Naive B cell (primary cell): ENCODE results near the gene SPAG5. TPM values are rescaled to one million over a fixed set of nuclear protein-coding genes. Genes with fewer than 3 reads are reported as not detected.

Source experiments
- ATAC-seq, 2 donors: fragments of 150-1000 bp; cut with Tn5 transposase; 2 replicates each; pipeline ENCODE4 v1.10.0; 2021; ENCODE audit warnings: low read depth in 2 of 2, mild to moderate bottlenecking in 2 of 2, moderate library complexity in 2 of 2
- DNase-seq: peaks from one replicate; pipeline ENCODE4 v3.0.0; 2022
- H3K27ac Mint-ChIP-seq, 6 donors: one replicate each; pipeline ENCODE4 v1.8.0; 2020 to 2022; ENCODE audit warnings: mild to moderate bottlenecking in 6 of 6, mixed read lengths in 6 of 6, moderate library complexity in 5 of 6, inconsistent platforms in 2 of 6
- H3K27me3 Mint-ChIP-seq, 3 donors: one replicate each; pipeline ENCODE4 v1.8.0; 2021 to 2022; ENCODE audit warnings: mixed read lengths in 3 of 3, mild to moderate bottlenecking in 1 of 3
- H3K36me3 Mint-ChIP-seq, 2 donors: one replicate each; pipeline ENCODE4 v1.8.0; 2020 to 2022; ENCODE audit warnings: mixed read lengths in 2 of 2, inconsistent platforms in 1 of 2, mild to moderate bottlenecking in 1 of 2
- H3K4me1 Mint-ChIP-seq, 3 donors: one replicate each; pipeline ENCODE4 v1.8.0; 2020 to 2022; ENCODE audit warnings: mixed read lengths in 3 of 3, inconsistent platforms in 1 of 3, mild to moderate bottlenecking in 1 of 3, moderate library complexity in 1 of 3
- H3K4me3 Mint-ChIP-seq, 8 donors: one replicate each; pipeline ENCODE4 v1.8.0; 2020 to 2022; ENCODE audit warnings: mild to moderate bottlenecking in 8 of 8, mixed read lengths in 8 of 8, moderate library complexity in 8 of 8, inconsistent platforms in 2 of 8
- H3K9me3 Mint-ChIP-seq, 7 donors: one replicate each; pipeline ENCODE4 v1.8.0; 2020 to 2022; ENCODE audit warnings: mixed read lengths in 7 of 7, mild to moderate bottlenecking in 5 of 7, inconsistent platforms in 2 of 7, moderate library complexity in 1 of 7
- polyA plus RNA-seq, 6 donors: library from polyadenylated mRNA; unstranded; fragments of 300-500 nt; fragmentation: Illumina TruSeq; gene quantifications; one replicate each; pipeline ENCODE4 v1.2.3, GENCODE V29; 2021; ENCODE audit warnings: low read depth in 6 of 6

SPAG5 gene
- polyA plus RNA-seq, 6 donors from 2014 or later, result 0.26 to 1.1 (median 0.62) TPM; not detected in 1

GRCh38 chr17:28528327-28529012, 70.4 kb downstream of the SPAG5 start:
- H3K4me3 Mint-ChIP-seq, result no peak overlapping the region
- no peak overlapping the region for H3K27ac Mint-ChIP-seq
- peaks cover 0 to 8% (median 0%) of the 10 kb centered on the region in 3 donors for H3K27me3 Mint-ChIP-seq
- H3K4me1 Mint-ChIP-seq, result peaks cover 0 to 3% (median 3%) of the 10 kb centered on the region in 3 donors
- no peaks in the 10 kb centered on the region for H3K36me3 Mint-ChIP-seq
- DNase-seq (no peak), ATAC-seq (no peak)
- no peaks in the 10 kb centered on the region for H3K9me3 Mint-ChIP-seq

- no peak for ATAC-seq
- no peaks in the 10 kb centered on the region for H3K36me3 Mint-ChIP-seq
- no peak for DNase-seq
- no peak overlapping the region for H3K4me3 Mint-ChIP-seq
- peak overlapping the region in 1 of 6 donors; percentile 28 for H3K27ac Mint-ChIP-seq
- peaks cover 0 to 3% (median 0%) of the 10 kb centered on the region in 3 donors for H3K4me1 Mint-ChIP-seq
- peaks cover 0 to 8% (median 0%) of the 10 kb centered on the region in 3 donors for H3K27me3 Mint-ChIP-seq
- H3K9me3 Mint-ChIP-seq, result no peaks in the 10 kb centered on the region
Observed at GRCh38 chr17:28527859-28528258, 71.0 kb downstream of the SPAG5 start.

Other genes with a start within 250 kb of the SPAG5 start
- gene POLDIP2, start 241.5 kb downstream of the SPAG5 start, polyA plus RNA-seq, result 100 to 1,000 TPM in 1 of 6 donors, 10 to 100 TPM in 5; 80.1 to 159 (median 84.3) TPM
- gene SEBOX, start 233.8 kb downstream of the SPAG5 start, polyA plus RNA-seq, result not detected
- gene VTN, start 228.7 kb downstream of the SPAG5 start, polyA plus RNA-seq, result under 1 TPM in 1 of 6 donors, not detected in 5; 0.13 TPM
- 1 to 10 TPM; 4.3 to 8.1 (median 7.1) TPM for gene SARM1, start 227.3 kb downstream of the SPAG5 start, polyA plus RNA-seq
- 1 to 10 TPM in 1 of 6 donors, under 1 TPM in 3, not detected in 2; 0.53 to 3.6 (median 0.68) TPM for gene SLC46A1, start 192.8 kb downstream of the SPAG5 start, polyA plus RNA-seq
- gene SLC13A2, start 125.4 kb downstream of the SPAG5 start, polyA plus RNA-seq, result not detected
- not detected for gene FOXN1, start 92.7 kb downstream of the SPAG5 start, polyA plus RNA-seq
- gene UNC119, start 46.4 kb downstream of the SPAG5 start, polyA plus RNA-seq, result 10 to 100 TPM; 69.7 to 93.0 (median 75.3) TPM
- gene PIGS, start 27.5 kb downstream of the SPAG5 start, polyA plus RNA-seq, result 10 to 100 TPM; 31.3 to 61.7 (median 46.0) TPM
- gene ALDOC, start 22.1 kb downstream of the SPAG5 start, polyA plus RNA-seq, result 10 to 100 TPM; 30.6 to 67.9 (median 48.3) TPM
- under 1 TPM in 2 of 6 donors, not detected in 4; 0.09 to 0.20 TPM for gene RSKR, start 15.2 kb upstream of the SPAG5 start, polyA plus RNA-seq
- gene BLTP2, start 46.1 kb upstream of the SPAG5 start, polyA plus RNA-seq, result 10 to 100 TPM; 15.0 to 57.5 (median 40.8) TPM
- gene SDF2, start 62.9 kb upstream of the SPAG5 start, polyA plus RNA-seq, result 10 to 100 TPM; 46.0 to 76.5 (median 61.7) TPM
- gene SUPT6H, start 63.2 kb upstream of the SPAG5 start, polyA plus RNA-seq, result 10 to 100 TPM in 1 of 6 donors, 1 to 10 TPM in 5; 4.6 to 19.5 (median 7.4) TPM
- gene PROCA1, start 112.9 kb upstream of the SPAG5 start, polyA plus RNA-seq, result 1 to 10 TPM in 3 of 6 donors, under 1 TPM in 2, not detected in 1; 0.29 to 2.3 (median 1.1) TPM
- 10 to 100 TPM; 11.6 to 22.6 (median 18.2) TPM for gene RAB34, start 118.8 kb upstream of the SPAG5 start, polyA plus RNA-seq
- gene RPL23A, start 121.0 kb upstream of the SPAG5 start, polyA plus RNA-seq, result 1,000 to 10,000 TPM; 5,077 to 6,780 (median 5,627) TPM
- 1 to 10 TPM in 1 of 6 donors, under 1 TPM in 1, not detected in 4; 0.93 to 1.2 TPM for gene TLCD1, start 127.2 kb upstream of the SPAG5 start, polyA plus RNA-seq
- gene NEK8, start 129.8 kb upstream of the SPAG5 start, polyA plus RNA-seq, result 10 to 100 TPM; 14.5 to 26.1 (median 19.6) TPM
- 10 to 100 TPM in 4 of 6 donors, 1 to 10 TPM in 2; 5.4 to 17.1 (median 12.0) TPM for gene TRAF4, start 145.0 kb upstream of the SPAG5 start, polyA plus RNA-seq
- 10 to 100 TPM in 2 of 6 donors, 1 to 10 TPM in 4; 6.6 to 19.4 (median 8.2) TPM for gene FAM222B, start 243.8 kb upstream of the SPAG5 start, polyA plus RNA-seq